IMR-90 (cell line): ENCODE measurements around the gene DPRX.

ENCODE experiments used
- BHLHE40 ChIP-seq: fragments of 150-350 bp; IDR thresholded peaks from 2 replicates; pipeline ENCODE4 v1.6.1; 2016; ENCODE audit warnings: mild to moderate bottlenecking, low read depth, low read length
- CEBPB ChIP-seq: IDR thresholded peaks from 2 replicates; pipeline ENCODE4 v1.6.1; 2012; ENCODE audit warnings: low read depth, low read length, improper control_type of control experiment
- CTCF ChIP-seq: conservative IDR thresholded peaks from 2 replicates; pipeline ENCODE4 v1.5.1; 2012; ENCODE audit warnings: mild to moderate bottlenecking, low read depth, low read length, improper control_type of control experiment
- MAFK ChIP-seq: IDR thresholded peaks from 2 replicates; pipeline ENCODE4 v1.6.1; 2012; ENCODE audit warnings: low read depth, low read length, improper control_type of control experiment
- MXI1 ChIP-seq: IDR thresholded peaks from 2 replicates; pipeline ENCODE4 v1.6.1; 2012; ENCODE audit warnings: low read depth, mild to moderate bottlenecking, low read length, moderate library complexity, borderline replicate concordance
- POLR2A ChIP-seq: IDR thresholded peaks from 2 replicates; pipeline ENCODE4 v1.6.1; 2012; ENCODE audit warnings: mild to moderate bottlenecking, low read depth, low read length
- RAD21 ChIP-seq: IDR thresholded peaks from 2 replicates; pipeline ENCODE4 v1.6.1; 2012; ENCODE audit warnings: low read length, improper control_type of control experiment
- RCOR1 ChIP-seq: IDR thresholded peaks from 2 replicates; pipeline ENCODE4 v1.6.1; 2012; ENCODE audit warnings: mild to moderate bottlenecking, low read length, improper control_type of control experiment; ENCODE audit not compliant: insufficient replicate concordance
- RFX5 ChIP-seq: IDR thresholded peaks from 2 replicates; pipeline ENCODE4 v1.8.0; 2012; ENCODE audit warnings: low read depth, mild to moderate bottlenecking, low read length, moderate library complexity
- SMC3 ChIP-seq: fragments of 150-350 bp; IDR thresholded peaks from 2 replicates; pipeline ENCODE4 v1.6.1; 2016; ENCODE audit warnings: low read depth, mild to moderate bottlenecking, antibody characterized with exemption, low read length, moderate library complexity
- TF ChIP-seq, protein P1 (sequence below): fragments of 150-350 bp; IDR thresholded peaks from 2 replicates; pipeline ENCODE4 v1.6.1; 2017; ENCODE audit warnings: mild to moderate bottlenecking, antibody characterized with exemption, low read length, low read depth
- TF ChIP-seq, protein P2 (sequence below): fragments of 150-350 bp; IDR thresholded peaks from 2 replicates; pipeline ENCODE4 v1.6.1; 2016; ENCODE audit warnings: low read depth, mild to moderate bottlenecking, low read length, moderate library complexity, borderline replicate concordance

GRCh38 chr19:53598361-53598760 lies 33.4 kb upstream of the DPRX start:
- TF ChIP-seq RFX5: no peak
- TF ChIP-seq, protein P1, sequence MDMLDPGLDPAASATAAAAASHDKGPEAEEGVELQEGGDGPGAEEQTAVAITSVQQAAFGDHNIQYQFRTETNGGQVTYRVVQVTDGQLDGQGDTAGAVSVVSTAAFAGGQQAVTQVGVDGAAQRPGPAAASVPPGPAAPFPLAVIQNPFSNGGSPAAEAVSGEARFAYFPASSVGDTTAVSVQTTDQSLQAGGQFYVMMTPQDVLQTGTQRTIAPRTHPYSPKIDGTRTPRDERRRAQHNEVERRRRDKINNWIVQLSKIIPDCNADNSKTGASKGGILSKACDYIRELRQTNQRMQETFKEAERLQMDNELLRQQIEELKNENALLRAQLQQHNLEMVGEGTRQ: no peak
- no peak for TF ChIP-seq RAD21
- TF ChIP-seq CTCF: no peak
- no peak for TF ChIP-seq POLR2A
- no peak for TF ChIP-seq SMC3
- TF ChIP-seq MAFK: no peak
- TF ChIP-seq RCOR1: no peak
- no peak for TF ChIP-seq BHLHE40
- TF ChIP-seq CEBPB: no peak
- TF ChIP-seq MXI1: no peak
- TF ChIP-seq, protein P2, sequence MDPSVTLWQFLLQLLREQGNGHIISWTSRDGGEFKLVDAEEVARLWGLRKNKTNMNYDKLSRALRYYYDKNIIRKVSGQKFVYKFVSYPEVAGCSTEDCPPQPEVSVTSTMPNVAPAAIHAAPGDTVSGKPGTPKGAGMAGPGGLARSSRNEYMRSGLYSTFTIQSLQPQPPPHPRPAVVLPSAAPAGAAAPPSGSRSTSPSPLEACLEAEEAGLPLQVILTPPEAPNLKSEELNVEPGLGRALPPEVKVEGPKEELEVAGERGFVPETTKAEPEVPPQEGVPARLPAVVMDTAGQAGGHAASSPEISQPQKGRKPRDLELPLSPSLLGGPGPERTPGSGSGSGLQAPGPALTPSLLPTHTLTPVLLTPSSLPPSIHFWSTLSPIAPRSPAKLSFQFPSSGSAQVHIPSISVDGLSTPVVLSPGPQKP: no peak
